Ascending aorta (tissue), 1 donor: Measurements from ENCODE around the gene HIP1R. TPM values are rescaled to one million over a fixed set of nuclear protein-coding genes. Genes with fewer than 3 reads are reported as not detected.

Experiments used
- total RNA-seq: library from RNA; depleted of rRNA; stranded (reverse); fragments of >200 nt; gene quantifications from one replicate; pipeline ENCODE4 v1.1.0, GENCODE V29; 2016

The HIP1R gene
- total RNA-seq, 1 donor from 2014 or later: 98.7 TPM

Other genes starting within 250 kb of the HIP1R start
- gene HCAR2, start 132.1 kb upstream of the HIP1R start, total RNA-seq: 3.9 TPM
- not detected for gene HCAR3, start 118.6 kb upstream of the HIP1R start, total RNA-seq
- not detected for gene HCAR1, start 104.6 kb upstream of the HIP1R start, total RNA-seq
- gene DENR, start 82.6 kb upstream of the HIP1R start, total RNA-seq: 12.2 TPM
- not detected for gene CCDC62, start 60.9 kb upstream of the HIP1R start, total RNA-seq
- 31.8 TPM for gene VPS37B, start 60.7 kb downstream of the HIP1R start, total RNA-seq
- 19.6 TPM for gene ABCB9, start 131.0 kb downstream of the HIP1R start, total RNA-seq
- gene OGFOD2, start 139.8 kb downstream of the HIP1R start, total RNA-seq: 19.6 TPM
- gene ARL6IP4, start 145.2 kb downstream of the HIP1R start, total RNA-seq: 197 TPM